Stimulated activated CD4-positive, alpha-beta T cell treated with anti-CD3 and anti-CD28 coated beads, TNF-alpha, amount 100 ng/mL, for 24 hours (primary cell): Measurements from ENCODE around the gene INPP5E.

Experiments
- DNase-seq, 3 experiments: peaks; one replicate each; pipeline ENCODE4 v3.0.0-alpha.2; 2020; ENCODE audit warnings: low read depth in 3 of 3

Gene INPP5E

GRCh38 chr9:136447173-136447778 is 7.6 kb upstream of the INPP5E start:
- no peak for DNase-seq

- no peak for DNase-seq
Measured at GRCh38 chr9:136445799-136446198, 6.2 kb upstream of the INPP5E start.

- no peak for DNase-seq
Measured at GRCh38 chr9:136444102-136444501, 4.5 kb upstream of the INPP5E start.

GRCh38 chr9:136443687-136444086 is 4.0 kb upstream of the INPP5E start:
- DNase-seq, result no peak

GRCh38 chr9:136443087-136443486 is 3.4 kb upstream of the INPP5E start:
- DNase-seq, result no peak

- DNase-seq, result no peak
Measured at GRCh38 chr9:136442265-136442664, 2.6 kb upstream of the INPP5E start.

GRCh38 chr9:136441681-136442245 is 2.1 kb upstream of the INPP5E start:
- DNase-seq, result no peak

- no peak for DNase-seq
Measured at GRCh38 chr9:136441191-136441680, 1.6 kb upstream of the INPP5E start.

GRCh38 chr9:136438548-136439480 is 831 bp downstream of the INPP5E start:
- DNase-seq, result peak; percentile 27 to 66 (median 42)

- DNase-seq, result no peak
Measured at GRCh38 chr9:136437839-136438547, 1.7 kb downstream of the INPP5E start.

- no peak for DNase-seq
Measured at GRCh38 chr9:136437430-136437829, 2.2 kb downstream of the INPP5E start.

GRCh38 chr9:136436055-136436634 is 3.5 kb downstream of the INPP5E start:
- no peak for DNase-seq

- DNase-seq, result no peak
Measured at GRCh38 chr9:136434580-136435169, 5.0 kb downstream of the INPP5E start.

- no peak for DNase-seq
Measured at GRCh38 chr9:136433849-136434579, 5.6 kb downstream of the INPP5E start.

GRCh38 chr9:136433043-136433715 is 6.5 kb downstream of the INPP5E start:
- no peak for DNase-seq

GRCh38 chr9:136432591-136432990 is 7.1 kb downstream of the INPP5E start:
- DNase-seq, result no peak

GRCh38 chr9:136431782-136432350 is 7.8 kb downstream of the INPP5E start:
- no peak for DNase-seq

- no peak for DNase-seq
Measured at GRCh38 chr9:136430588-136431234, 8.9 kb downstream of the INPP5E start.
